Measurements from ENCODE around the gene NUTM1. TPM values are rescaled to one million over a fixed set of nuclear protein-coding genes. Genes with fewer than 3 reads are reported as not detected.
"Not testable (repeated sequence)": the region's sequence is repeated elsewhere in the genome, so short reads cannot be mapped to it uniquely, and the experiment has no call there.

NUTM1 gene
- total RNA-seq, 1 experiment from 2014 or later: under 0.01 TPM

GRCh38 chr15:34336231-34336990 lies 6.7 kb upstream of the NUTM1 start:
- DNase-seq (ENCODE audit: low read depth): no peak

GRCh38 chr15:34336991-34337556 lies 6.0 kb upstream of the NUTM1 start:
- no peak for DNase-seq (ENCODE audit: low read depth)

GRCh38 chr15:34337557-34338306 lies 5.4 kb upstream of the NUTM1 start, which contains the start of gene SLC12A6:
SLC12A6 (minus strand) TSS chr15:34337781; CDS start chr15:34336680, 1,101 bp downstream.
- DNase-seq (ENCODE audit: low read depth): peak; percentile 92

GRCh38 chr15:34338347-34338746 lies 4.8 kb upstream of the NUTM1 start:
- DNase-seq (ENCODE audit: low read depth): no peak

GRCh38 chr15:34339946-34340345 lies 3.2 kb upstream of the NUTM1 start:
- DNase-seq (ENCODE audit: low read depth): no peak

- DNase-seq (ENCODE audit: low read depth): no peak
These were observed 1.5 kb upstream of the NUTM1 start for GRCh38 chr15:34341381-34342212.

GRCh38 chr15:34342213-34342736 lies 840 bp upstream of the NUTM1 start:
- DNase-seq (ENCODE audit: low read depth): not testable (repeated sequence)

GRCh38 chr15:34347951-34348638 lies 5.0 kb downstream of the NUTM1 start:
- no peak for DNase-seq (ENCODE audit: low read depth)

GRCh38 chr15:34348735-34349300 lies 5.7 kb downstream of the NUTM1 start:
- DNase-seq (ENCODE audit: low read depth): no peak

- DNase-seq (ENCODE audit: low read depth): no peak
These were observed 6.7 kb downstream of the NUTM1 start for GRCh38 chr15:34349769-34350168.

GRCh38 chr15:34352996-34353395 lies 9.9 kb downstream of the NUTM1 start:
- not testable (repeated sequence) for DNase-seq (ENCODE audit: low read depth)

- no peak for DNase-seq (ENCODE audit: low read depth)
These were observed 10.5 kb downstream of the NUTM1 start for GRCh38 chr15:34353627-34354026.

GRCh38 chr15:34354286-34354685 lies 11.2 kb downstream of the NUTM1 start:
- no peak for DNase-seq (ENCODE audit: low read depth)

- DNase-seq (ENCODE audit: low read depth): no peak
These were observed 12.1 kb downstream of the NUTM1 start for GRCh38 chr15:34355241-34355640.

GRCh38 chr15:34357653-34358052 lies 14.5 kb downstream of the NUTM1 start:
- no peak for DNase-seq (ENCODE audit: low read depth)

- DNase-seq (ENCODE audit: low read depth): no peak
These were observed 15.3 kb downstream of the NUTM1 start for GRCh38 chr15:34358367-34358766.

GRCh38 chr15:34358948-34359347 lies 15.8 kb downstream of the NUTM1 start:
- DNase-seq (ENCODE audit: low read depth): no peak

GRCh38 chr15:34359416-34359815 lies 16.3 kb downstream of the NUTM1 start:
- no peak for DNase-seq (ENCODE audit: low read depth)

- DNase-seq (ENCODE audit: low read depth): no peak
These were observed 17.2 kb downstream of the NUTM1 start for GRCh38 chr15:34360298-34360697.

- DNase-seq (ENCODE audit: low read depth): no peak
These were observed 18.2 kb downstream of the NUTM1 start for GRCh38 chr15:34361278-34361677.

Measured in RPMI7951 (cell line).